GM18861 (cell line): ENCODE data around the gene AKR1B1.

ENCODE experiments used
- ATAC-seq: cut with Tn5 transposase; IDR thresholded peaks from one replicate; pipeline ENCODE4 v1.9.1; 2021; ENCODE audit not compliant: unreplicated experiment

The AKR1B1 gene

GRCh38 chr7:134446446-134446845, 12.5 kb downstream of the AKR1B1 start:
- ATAC-seq: no peak

GRCh38 chr7:134444961-134445315, 14.0 kb downstream of the AKR1B1 start:
- ATAC-seq: no peak

- no peak for ATAC-seq
Measured at GRCh38 chr7:134444198-134444960, 14.5 kb downstream of the AKR1B1 start.

- ATAC-seq: no peak
Measured at GRCh38 chr7:134443396-134444070, 15.4 kb downstream of the AKR1B1 start.

- ATAC-seq: no peak
Measured at GRCh38 chr7:134442441-134443220, 16.3 kb downstream of the AKR1B1 start.

GRCh38 chr7:134441264-134441663, 17.6 kb downstream of the AKR1B1 start:
- no peak for ATAC-seq

- ATAC-seq: no peak
Measured at GRCh38 chr7:134440476-134440875, 18.4 kb downstream of the AKR1B1 start.

- no peak for ATAC-seq
Measured at GRCh38 chr7:134440067-134440466, 18.8 kb downstream of the AKR1B1 start.

- ATAC-seq: no peak
Measured at GRCh38 chr7:134438946-134439345, 20.0 kb downstream of the AKR1B1 start.

- ATAC-seq: no peak
Measured at GRCh38 chr7:134435161-134435920, 23.6 kb downstream of the AKR1B1 start.

- ATAC-seq: no peak
Measured at GRCh38 chr7:134434701-134435100, 24.2 kb downstream of the AKR1B1 start.

GRCh38 chr7:134433430-134433829, 25.5 kb downstream of the AKR1B1 start:
- no peak for ATAC-seq

GRCh38 chr7:134432296-134433152, 26.4 kb downstream of the AKR1B1 start:
- peak; percentile 87 for ATAC-seq

- ATAC-seq: no peak
Measured at GRCh38 chr7:134431815-134432214, 27.1 kb downstream of the AKR1B1 start.

- ATAC-seq: no peak
Measured at GRCh38 chr7:134429481-134429880, 29.4 kb downstream of the AKR1B1 start.

- ATAC-seq: no peak
Measured at GRCh38 chr7:134428942-134429341, 30.0 kb downstream of the AKR1B1 start.

- no peak for ATAC-seq
Measured at GRCh38 chr7:134427896-134428295, 31.0 kb downstream of the AKR1B1 start.

GRCh38 chr7:134425777-134426176, 33.1 kb downstream of the AKR1B1 start:
- no peak for ATAC-seq

GRCh38 chr7:134422638-134423037, 36.3 kb downstream of the AKR1B1 start:
- ATAC-seq: no peak

GRCh38 chr7:134422008-134422407, 36.9 kb downstream of the AKR1B1 start:
- no peak for ATAC-seq
